Caco-2 (cell line): ENCODE measurements around the gene SNRPA1. TPM values are rescaled to one million over a fixed set of nuclear protein-coding genes. Genes with fewer than 3 reads are reported as not detected.
"Not testable (repeated sequence)": the region's sequence is repeated elsewhere in the genome, so short reads cannot be mapped to it uniquely, and the experiment has no call there.

Source experiments
- BruUV-seq: library from RNA; stranded (reverse); fragments of 400-500 nt; replicated peaks from 2 replicates; lab custom pipeline; 2021; lab: Mats Ljungman, UMichigan
- CTCF ChIA-PET: fragments of 300-600 bp; sonication (Branson Sonifier 250); formaldehyde crosslinking; loops from one replicate; lab custom pipeline; 2022; ENCODE audit warnings: antibody characterized with exemption; lab: Charles Lee
- POLR2A ChIA-PET: fragments of 300-600 bp; sonication (Branson Sonifier 250); formaldehyde crosslinking; loops from one replicate; lab custom pipeline; 2022; ENCODE audit warnings: antibody characterized with exemption; lab: Charles Lee
- DNase-seq, 2 experiments: peaks; one replicate each; pipeline versions ENCODE4 v3.0.0 to v3.0.0-alpha.2; 2020 to 2022
- H3K27me3 ChIP-seq: replicated peaks from 2 replicates; pipeline ENCODE4 v1.6.0; 2011; ENCODE audit warnings: low read length; ENCODE audit not compliant: control insufficient read depth, insufficient read depth
- H3K36me3 ChIP-seq: 2 replicates; pipeline ENCODE4 v1.5.1; 2011; ENCODE audit warnings: low read length; ENCODE audit not compliant: control insufficient read depth, insufficient read depth
- H3K4me1 ChIP-seq: fragments of 250-450 bp; sonication (Bioruptor Pico); 2 replicates; pipeline ENCODE4 v1.5.1; 2020; ENCODE audit warnings: mild to moderate bottlenecking
- H3K4me3 ChIP-seq: 2 replicates; pipeline ENCODE4 v1.5.1; 2011; ENCODE audit warnings: low read depth, mild to moderate bottlenecking, control low read depth, low read length
- H3K9me3 ChIP-seq: fragments of 250-450 bp; sonication (Bioruptor Pico); 2 replicates; pipeline ENCODE4 v1.5.1; 2020; ENCODE audit warnings: mild to moderate bottlenecking, moderate library complexity
- H3K27ac Mint-ChIP-seq: one replicate; pipeline ENCODE4 v1.8.0; 2022; ENCODE audit warnings: mixed read lengths; ENCODE audit not compliant: unreplicated experiment
- H3K27me3 Mint-ChIP-seq: one replicate; pipeline ENCODE4 v1.8.0; 2022; ENCODE audit warnings: mixed read lengths; ENCODE audit not compliant: insufficient read depth, unreplicated experiment
- H3K36me3 Mint-ChIP-seq: one replicate; pipeline ENCODE4 v1.8.0; 2022; ENCODE audit warnings: mild to moderate bottlenecking, mixed read lengths; ENCODE audit not compliant: insufficient read depth, unreplicated experiment
- H3K4me1 Mint-ChIP-seq: one replicate; pipeline ENCODE4 v1.8.0; 2022; ENCODE audit warnings: low read depth, mixed read lengths; ENCODE audit not compliant: unreplicated experiment
- H3K4me3 Mint-ChIP-seq: one replicate; pipeline ENCODE4 v1.8.0; 2022; ENCODE audit warnings: mild to moderate bottlenecking, moderate library complexity, mixed read lengths; ENCODE audit not compliant: unreplicated experiment
- H3K9me3 Mint-ChIP-seq: one replicate; pipeline ENCODE4 v1.8.0; 2022; ENCODE audit warnings: mixed read lengths; ENCODE audit not compliant: unreplicated experiment
- intact Hi-C: fragments of 100-400 bp; cut with micrococcal nuclease; formaldehyde crosslinking; loops from one replicate; pipeline ENCODE4 v1.10.0; 2022; ENCODE audit not compliant: unreplicated experiment
- total RNA-seq: library from RNA; stranded (reverse); gene quantifications from 2 replicates; pipeline ENCODE4 v1.2.3, GENCODE V29; 2022
- TF ChIP-seq, protein P1 (sequence below), 2 experiments: fragments of 200-600 bp in 1 of 2; IDR thresholded peaks; 1 replicate in 1 of 2; 2 replicates in 1 of 2; pipeline versions ENCODE4 v1.5.1 to v1.8.0; 2011 to 2022; ENCODE audit warnings: antibody characterized with exemption in 1 of 2, control low read depth in 1 of 2, inconsistent platforms in 1 of 2, low read depth in 1 of 2, low read length in 1 of 2, mild to moderate bottlenecking in 1 of 2, moderate library complexity in 1 of 2; ENCODE audit not compliant: insufficient read depth in 1 of 2, severe bottlenecking in 1 of 2, unreplicated experiment in 1 of 2

Gene SNRPA1
- total RNA-seq, 1 experiment from 2014 or later = 123 TPM

GRCh38 chr15:101295607-101296161 lies 636 bp upstream of the SNRPA1 start:
- H3K36me3 ChIP-seq = no peaks in the 10 kb centered on the region
- TF ChIP-seq, protein P1, sequence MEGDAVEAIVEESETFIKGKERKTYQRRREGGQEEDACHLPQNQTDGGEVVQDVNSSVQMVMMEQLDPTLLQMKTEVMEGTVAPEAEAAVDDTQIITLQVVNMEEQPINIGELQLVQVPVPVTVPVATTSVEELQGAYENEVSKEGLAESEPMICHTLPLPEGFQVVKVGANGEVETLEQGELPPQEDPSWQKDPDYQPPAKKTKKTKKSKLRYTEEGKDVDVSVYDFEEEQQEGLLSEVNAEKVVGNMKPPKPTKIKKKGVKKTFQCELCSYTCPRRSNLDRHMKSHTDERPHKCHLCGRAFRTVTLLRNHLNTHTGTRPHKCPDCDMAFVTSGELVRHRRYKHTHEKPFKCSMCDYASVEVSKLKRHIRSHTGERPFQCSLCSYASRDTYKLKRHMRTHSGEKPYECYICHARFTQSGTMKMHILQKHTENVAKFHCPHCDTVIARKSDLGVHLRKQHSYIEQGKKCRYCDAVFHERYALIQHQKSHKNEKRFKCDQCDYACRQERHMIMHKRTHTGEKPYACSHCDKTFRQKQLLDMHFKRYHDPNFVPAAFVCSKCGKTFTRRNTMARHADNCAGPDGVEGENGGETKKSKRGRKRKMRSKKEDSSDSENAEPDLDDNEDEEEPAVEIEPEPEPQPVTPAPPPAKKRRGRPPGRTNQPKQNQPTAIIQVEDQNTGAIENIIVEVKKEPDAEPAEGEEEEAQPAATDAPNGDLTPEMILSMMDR (IDR thresholded peaks at IDR 0.05; ENCODE audit: insufficient read depth in 1 of 2, low read depth in 1 of 2, low read length in 1 of 2, severe bottlenecking in 1 of 2, unreplicated experiment in 1 of 2) = no peak
- Mint-ChIP-seq H3K9me3 (no peaks in the 10 kb centered on the region), H3K4me3 (peak overlapping the region; percentile 93), H3K36me3 (peaks cover 35% of the 10 kb centered on the region), H3K27ac (peak overlapping the region; percentile 96), H3K27me3 (no peaks in the 10 kb centered on the region), H3K4me1 (peaks cover 7% of the 10 kb centered on the region)
- no peaks in the 10 kb centered on the region for H3K27me3 ChIP-seq
- no peaks in the 10 kb centered on the region for H3K9me3 ChIP-seq
- DNase-seq = no peak
- ChIA-PET CTCF (no interaction called here), POLR2A (interaction anchor here (0.6 kb wide), 1 partner anchor 44 kb away, joined by 4 read pairs; the partner anchor contains the start of gene CHSY1)
- peak overlapping the region; percentile 99 for H3K4me3 ChIP-seq
- intact Hi-C loops = loop anchor here (2.0 to 5.0 kb wide), 2 partner anchors 197 to 355 kb away; no protein-coding TSS in a partner anchor
- TSS peak; percentile 62 for BruUV-seq
- H3K4me1 ChIP-seq = peaks cover 7% of the 10 kb centered on the region; the same call in 1 of the 2 replicates

- Histone ChIP-seq H3K9me3 (no peaks in the 10 kb centered on the region), H3K36me3 (peaks cover 2% of the 10 kb centered on the region), H3K4me1 (peaks cover 7% of the 10 kb centered on the region; the same call in 1 of the 2 replicates), H3K4me3 (peak overlapping the region; percentile 99), H3K27me3 (no peaks in the 10 kb centered on the region)
- TF ChIP-seq, protein P1 (IDR thresholded peaks at IDR 0.05; ENCODE audit: insufficient read depth in 1 of 2, low read depth in 1 of 2, low read length in 1 of 2, severe bottlenecking in 1 of 2, unreplicated experiment in 1 of 2) = no peak
- H3K4me1 Mint-ChIP-seq = peaks cover 7% of the 10 kb centered on the region
- intact Hi-C loops = no loop called here
- H3K9me3 Mint-ChIP-seq = no peaks in the 10 kb centered on the region
- no peak for DNase-seq
- POLR2A ChIA-PET = no interaction called here
- H3K36me3 Mint-ChIP-seq = peaks cover 61% of the 10 kb centered on the region
- no peaks in the 10 kb centered on the region for H3K27me3 Mint-ChIP-seq
- no TSS peak for BruUV-seq
- peak overlapping the region; percentile 93 for H3K4me3 Mint-ChIP-seq
- H3K27ac Mint-ChIP-seq = peak overlapping the region; percentile 96
- CTCF ChIA-PET = no interaction called here
Measured at GRCh38 chr15:101293122-101293521, 1.9 kb downstream of the SNRPA1 start.

GRCh38 chr15:101288905-101289513 lies 6.0 kb downstream of the SNRPA1 start:
- no peak overlapping the region for H3K27ac Mint-ChIP-seq
- TF ChIP-seq, protein P1 (IDR thresholded peaks at IDR 0.05; ENCODE audit: insufficient read depth in 1 of 2, low read depth in 1 of 2, low read length in 1 of 2, severe bottlenecking in 1 of 2, unreplicated experiment in 1 of 2) = peak; percentile 55 to 72
- intact Hi-C loops = loop anchor here (1.0 kb wide), 1 partner anchor 353 kb away; no protein-coding TSS in a partner anchor
- no peaks in the 10 kb centered on the region for H3K27me3 ChIP-seq
- ChIA-PET CTCF (interaction anchor here (0.6 to 2.0 kb wide), 9 partner anchors 11 to 455 kb away, joined by 3 to 5 read pairs (median 3); no protein-coding TSS in a partner anchor), POLR2A (interaction anchor here (0.6 kb wide), 1 partner anchor 220 kb away, joined by 3 read pairs; no protein-coding TSS in a partner anchor)
- no peak overlapping the region for H3K4me3 ChIP-seq
- peak in 1 of 2 experiments; percentile 44 for DNase-seq
- H3K4me3 Mint-ChIP-seq = no peak overlapping the region
- H3K9me3 ChIP-seq = no peaks in the 10 kb centered on the region
- H3K36me3 Mint-ChIP-seq = peaks cover 79% of the 10 kb centered on the region
- no TSS peak for BruUV-seq
- peaks cover 2% of the 10 kb centered on the region for H3K36me3 ChIP-seq
- peaks cover 7% of the 10 kb centered on the region; the same call in 1 of the 2 replicates for H3K4me1 ChIP-seq
- peaks cover 7% of the 10 kb centered on the region for H3K4me1 Mint-ChIP-seq
- H3K27me3 Mint-ChIP-seq = no peaks in the 10 kb centered on the region
- no peaks in the 10 kb centered on the region for H3K9me3 Mint-ChIP-seq

- H3K4me1 ChIP-seq, H3K9me3 Mint-ChIP-seq, DNase-seq, H3K9me3 ChIP-seq, intact Hi-C loops, POLR2A ChIA-PET, H3K4me1 Mint-ChIP-seq, BruUV-seq, H3K27me3 ChIP-seq, H3K27me3 Mint-ChIP-seq, H3K4me3 Mint-ChIP-seq, H3K36me3 ChIP-seq, H3K4me3 ChIP-seq, H3K27ac Mint-ChIP-seq: not testable (repeated sequence)
- H3K36me3 Mint-ChIP-seq = peaks cover 86% of the 10 kb centered on the region
- CTCF ChIA-PET = interaction anchor here (0.7 kb wide), 1 partner anchor 185 kb away, joined by 7 read pairs; no protein-coding TSS in a partner anchor
Measured at GRCh38 chr15:101287342-101287741, 7.7 kb downstream of the SNRPA1 start.
